K562 (cell line): ENCODE results near the gene FGF12.

Experiments
- BMI1 ChIP-seq: fragments of 150-350 bp; IDR thresholded peaks from 2 replicates; pipeline ENCODE4 v1.6.1; 2014; ENCODE audit warnings: low read length
- C11orf30 ChIP-seq: fragments of 450-650 bp; IDR thresholded peaks from 2 replicates; pipeline ENCODE4 v1.6.1; 2016; ENCODE audit warnings: low read depth, mild to moderate bottlenecking
- FIP1L1 ChIP-seq: fragments of 200-400 bp; formaldehyde crosslinking; IDR thresholded peaks from 2 replicates; pipeline ENCODE4 v1.6.1; 2018; ENCODE audit warnings: mild to moderate bottlenecking, low read depth, low read length; ENCODE audit not compliant: poor library complexity, severe bottlenecking
- HDAC1 ChIP-seq, 2 experiments: fragments of 450-650 bp; IDR thresholded peaks; 2 replicates each; pipeline ENCODE4 v1.6.1; 2016 to 2017; ENCODE audit warnings: inconsistent platforms in 1 of 2, mild to moderate bottlenecking in 1 of 2, moderate library complexity in 1 of 2
- KLF6 ChIP-seq: fragments of 250-450 bp; sonication (Bioruptor Pico); IDR thresholded peaks from 2 replicates; pipeline ENCODE4 v1.4.0; 2020; ENCODE audit warnings: mild to moderate bottlenecking, moderate library complexity, borderline replicate concordance
- MEF2D ChIP-seq: conservative IDR thresholded peaks from 2 replicates; pipeline ENCODE4 v1.6.1; 2016; ENCODE audit warnings: low read depth, missing genetic modification characterization, missing compliant biosample characterization
- SIN3B ChIP-seq: fragments of 450-650 bp; IDR thresholded peaks from 2 replicates; pipeline ENCODE4 v1.6.1; 2017; ENCODE audit warnings: low read depth, mild to moderate bottlenecking, moderate library complexity
- ZBTB33 ChIP-seq: sonication (generic); formaldehyde crosslinking; IDR thresholded peaks from 2 replicates; pipeline ENCODE4 v1.8.1; 2023; ENCODE audit warnings: mild to moderate bottlenecking, missing genetic modification reagents
- ZNF589 ChIP-seq: fragments of 200-800 bp; sonication (Bioruptor generic); IDR thresholded peaks from 2 replicates; pipeline ENCODE4 v1.6.1; 2016; ENCODE audit warnings: low read depth, missing genetic modification characterization, missing compliant biosample characterization
- ZNF699 ChIP-seq: fragments of 250-450 bp; sonication (Bioruptor Pico); IDR thresholded peaks from 2 replicates; pipeline ENCODE4 v1.8.0; 2021; ENCODE audit warnings: mild to moderate bottlenecking, moderate library complexity; ENCODE audit not compliant: insufficient replicate concordance
- TF ChIP-seq, protein P1 (sequence below): fragments of 450-650 bp; formaldehyde crosslinking; IDR thresholded peaks from 2 replicates; pipeline ENCODE4 v1.4.0; 2020; ENCODE audit warnings: mild to moderate bottlenecking

- TF ChIP-seq ZNF699 (CRISPR knock-in tag) (no peak), SIN3B (no peak), ZNF589 (CRISPR knock-in tag) (no peak), ZBTB33 (CRISPR knock-in tag) (no peak), KLF6 (CRISPR knock-in tag) (no peak), C11orf30 (no peak), MEF2D (tag) (no peak), BMI1 (no peak), HDAC1 (IDR thresholded peaks at IDR 0.05) (no peak), FIP1L1 (no peak)
- TF ChIP-seq, protein P1, sequence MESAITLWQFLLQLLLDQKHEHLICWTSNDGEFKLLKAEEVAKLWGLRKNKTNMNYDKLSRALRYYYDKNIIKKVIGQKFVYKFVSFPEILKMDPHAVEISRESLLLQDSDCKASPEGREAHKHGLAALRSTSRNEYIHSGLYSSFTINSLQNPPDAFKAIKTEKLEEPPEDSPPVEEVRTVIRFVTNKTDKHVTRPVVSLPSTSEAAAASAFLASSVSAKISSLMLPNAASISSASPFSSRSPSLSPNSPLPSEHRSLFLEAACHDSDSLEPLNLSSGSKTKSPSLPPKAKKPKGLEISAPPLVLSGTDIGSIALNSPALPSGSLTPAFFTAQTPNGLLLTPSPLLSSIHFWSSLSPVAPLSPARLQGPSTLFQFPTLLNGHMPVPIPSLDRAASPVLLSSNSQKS (CRISPR knock-in tag), result no peak
Observed at GRCh38 chr3:192339214-192339613, 388.1 kb downstream of the FGF12 start.
